ENCODE results near the gene SLX4IP. TPM values are rescaled to one million over a fixed set of nuclear protein-coding genes. Genes with fewer than 3 reads are reported as not detected.

The SLX4IP gene
- total RNA-seq, 1 donor from 2014 or later = 8.6 TPM

DNA sequence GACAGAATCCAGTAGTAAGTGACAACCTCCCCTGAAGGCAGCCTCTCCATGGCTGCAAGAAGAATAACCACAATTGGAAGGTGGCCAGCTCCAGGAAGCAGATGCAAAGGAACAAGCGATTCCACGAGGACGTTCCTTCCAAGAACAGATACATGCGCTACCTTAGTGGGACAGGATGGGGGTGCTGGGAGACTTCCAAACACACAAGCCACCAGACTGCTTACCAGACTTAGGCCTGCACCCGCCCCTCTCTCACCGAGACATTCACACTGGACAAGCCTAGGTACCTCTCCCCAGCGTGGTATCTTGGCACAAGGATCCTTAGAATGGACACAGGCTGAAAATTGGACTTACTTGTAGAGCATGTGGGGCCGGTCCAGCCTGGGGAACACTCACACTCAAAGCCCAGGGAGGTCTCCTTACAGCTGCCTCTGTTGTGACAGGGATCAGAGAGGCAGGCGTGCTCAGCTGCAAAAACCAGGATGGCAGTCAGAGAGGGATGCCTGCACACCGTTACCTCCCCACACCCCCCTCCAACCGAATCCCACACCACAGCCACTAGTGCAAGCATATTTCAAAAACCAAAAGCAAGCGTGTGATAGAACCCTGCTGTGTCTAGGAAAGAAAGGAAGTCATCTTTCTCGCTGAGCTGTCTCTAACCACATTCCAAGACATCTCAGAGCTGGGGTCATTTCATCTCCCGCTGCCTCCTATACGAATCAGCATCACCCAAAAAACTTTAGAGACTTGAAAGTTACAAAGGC lies 216.3 kb downstream of the SLX4IP start:
- H3K27ac Mint-ChIP-seq = no peak overlapping the region
- intact Hi-C loops (cut with micrococcal nuclease) = no loop called here
- ATAC-seq (ENCODE audit: low read depth) (no peak), DNase-seq (no peak)
- no peak overlapping the region for H3K4me3 Mint-ChIP-seq
- H3K4me1 Mint-ChIP-seq = no peaks in the 10 kb centered on the region
- TF ChIP-seq CTCF (IDR thresholded peaks at IDR 0.05) = no peak
- H3K9me3 Mint-ChIP-seq = no peaks in the 10 kb centered on the region
- ChIA-PET POLR2A (no interaction called here), CTCF (no interaction called here)
- no peaks in the 10 kb centered on the region for H3K36me3 Mint-ChIP-seq (ENCODE audit: low read depth)
- H3K27me3 Mint-ChIP-seq = peaks cover 19% of the 10 kb centered on the region

- no peaks in the 10 kb centered on the region for H3K9me3 Mint-ChIP-seq
- H3K27me3 Mint-ChIP-seq = peaks cover 19% of the 10 kb centered on the region
- ATAC-seq (ENCODE audit: low read depth) (no peak), DNase-seq (no peak)
- no peak for TF ChIP-seq CTCF (IDR thresholded peaks at IDR 0.05)
- no peak overlapping the region for H3K27ac Mint-ChIP-seq
- CTCF ChIA-PET = no interaction called here
- intact Hi-C loops (cut with micrococcal nuclease) = no loop called here
- POLR2A ChIA-PET = no interaction called here
- no peaks in the 10 kb centered on the region for H3K4me1 Mint-ChIP-seq
- no peaks in the 10 kb centered on the region for H3K36me3 Mint-ChIP-seq (ENCODE audit: low read depth)
- no peak overlapping the region for H3K4me3 Mint-ChIP-seq
These were observed 217.1 kb downstream of the SLX4IP start for GRCh38 chr20:10652185-10652584.

- H3K4me3 Mint-ChIP-seq = no peak overlapping the region
- POLR2A ChIA-PET = no interaction called here
- no peak overlapping the region for H3K27ac Mint-ChIP-seq
- H3K4me1 Mint-ChIP-seq = no peaks in the 10 kb centered on the region
- H3K9me3 Mint-ChIP-seq = no peaks in the 10 kb centered on the region
- ATAC-seq (ENCODE audit: low read depth) (no peak), DNase-seq (no peak)
- H3K36me3 Mint-ChIP-seq (ENCODE audit: low read depth) = no peaks in the 10 kb centered on the region
- CTCF ChIA-PET = no interaction called here
- H3K27me3 Mint-ChIP-seq = peaks cover 17% of the 10 kb centered on the region
- intact Hi-C loops (cut with micrococcal nuclease) = no loop called here
- TF ChIP-seq CTCF (IDR thresholded peaks at IDR 0.05) = no peak
These were observed 217.7 kb downstream of the SLX4IP start for GRCh38 chr20:10652660-10653261.

DNA sequence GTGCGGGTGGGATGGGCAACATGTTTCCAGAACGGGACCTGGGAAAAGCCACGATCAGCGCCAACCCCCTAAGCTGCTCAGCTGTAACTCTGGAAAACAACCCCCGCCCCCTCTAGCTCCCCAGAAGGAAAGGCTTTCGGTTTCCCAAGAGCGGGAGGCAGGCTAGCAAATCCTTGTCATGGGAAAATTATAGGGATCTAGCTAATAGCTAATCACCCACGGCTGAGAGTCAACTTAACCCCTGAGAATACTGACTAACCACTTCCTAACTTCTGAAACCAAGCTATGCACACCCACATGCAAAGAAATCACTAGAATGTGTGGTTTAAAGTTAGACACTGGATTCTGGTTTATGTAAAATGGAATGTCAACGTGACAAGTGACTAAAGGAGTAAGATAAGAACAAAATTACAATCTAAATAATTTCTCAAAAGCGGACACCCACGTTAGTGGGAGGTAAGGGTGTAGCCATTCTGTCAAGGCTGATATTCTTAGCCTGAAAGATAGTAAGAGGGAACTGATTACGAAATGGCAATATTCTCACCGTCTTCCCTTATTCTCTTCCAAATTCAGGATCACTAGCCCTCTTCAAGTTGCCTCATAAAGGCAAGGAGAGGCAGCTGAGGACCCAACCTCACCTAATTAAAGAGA lies 218.6 kb downstream of the SLX4IP start:
- Mint-ChIP-seq H3K36me3 (ENCODE audit: low read depth) (no peaks in the 10 kb centered on the region), H3K27ac (no peak overlapping the region), H3K4me3 (no peak overlapping the region), H3K9me3 (no peaks in the 10 kb centered on the region), H3K27me3 (peaks cover 13% of the 10 kb centered on the region), H3K4me1 (no peaks in the 10 kb centered on the region)
- no peak for DNase-seq
- CTCF ChIA-PET = no interaction called here
- no peak for ATAC-seq (ENCODE audit: low read depth)
- intact Hi-C loops (cut with micrococcal nuclease) = no loop called here
- POLR2A ChIA-PET = no interaction called here
- TF ChIP-seq CTCF (IDR thresholded peaks at IDR 0.05) = no peak

DNA sequence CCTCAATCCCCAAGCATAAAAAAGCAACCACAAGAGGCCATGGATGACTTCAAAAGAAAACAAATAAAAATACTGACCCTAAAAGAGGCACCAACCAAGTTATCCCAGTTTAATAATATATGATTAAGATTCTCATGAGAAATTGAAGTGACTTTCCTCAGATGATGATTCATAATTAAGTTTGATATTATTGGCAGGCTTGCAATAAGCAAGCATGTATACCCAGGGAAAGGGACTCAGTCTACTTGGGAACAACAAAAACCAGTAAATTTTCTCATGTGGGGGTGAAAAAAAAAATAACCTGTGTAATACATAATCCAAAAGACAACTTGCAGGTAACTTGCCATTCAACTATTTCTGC lies 219.1 kb downstream of the SLX4IP start:
- no peak for ATAC-seq (ENCODE audit: low read depth)
- ChIA-PET CTCF (no interaction called here), POLR2A (no interaction called here)
- DNase-seq = no peak
- no peaks in the 10 kb centered on the region for H3K36me3 Mint-ChIP-seq (ENCODE audit: low read depth)
- H3K9me3 Mint-ChIP-seq = no peaks in the 10 kb centered on the region
- TF ChIP-seq CTCF (IDR thresholded peaks at IDR 0.05) = no peak
- intact Hi-C loops (cut with micrococcal nuclease) = no loop called here
- no peaks in the 10 kb centered on the region for H3K4me1 Mint-ChIP-seq
- H3K27me3 Mint-ChIP-seq = peaks cover 12% of the 10 kb centered on the region
- no peak overlapping the region for H3K4me3 Mint-ChIP-seq
- H3K27ac Mint-ChIP-seq = no peak overlapping the region

Data from activated B cell treated with CpG ODN at 0.5 μM for 24 hours (primary cell).